Breast epithelium (tissue), 4 donors: ENCODE measurements around the gene MPZL2. TPM values are rescaled to one million over a fixed set of nuclear protein-coding genes. Genes with fewer than 3 reads are reported as not detected.

Experiments
- DNase-seq, 2 donors: peaks; one replicate each; pipeline ENCODE4 v3.0.0-alpha.2; 2019; ENCODE audit warnings: low spot score in 2 of 2
- H3K27ac ChIP-seq, 2 donors: fragments of 200-600 bp; sonication (generic) in 1 of 2; one replicate each; pipeline ENCODE4 v1.5.1; 2016 to 2019; ENCODE audit warnings: mild to moderate bottlenecking in 1 of 2
- H3K27me3 ChIP-seq, 2 donors: fragments of 200-600 bp; sonication (generic) in 1 of 2; one replicate each; pipeline versions ENCODE4 v1.5.1 to v1.6.0; 2017 to 2019; ENCODE audit warnings: control low read depth in 1 of 2, mild to moderate bottlenecking in 1 of 2
- H3K36me3 ChIP-seq: fragments of 200-600 bp; one replicate; pipeline ENCODE4 v1.5.1; 2019
- H3K4me1 ChIP-seq, 2 donors: fragments of 200-600 bp; sonication (generic); one replicate each; pipeline ENCODE4 v1.5.1; 2016 to 2019; ENCODE audit warnings: control low read depth in 1 of 2
- H3K4me3 ChIP-seq, 3 donors: fragments of 200-600 bp; sonication (generic); 1 replicate in 2 of 3; 2 replicates in 1 of 3; pipeline ENCODE4 v1.5.1; 2016 to 2019; ENCODE audit warnings: mild to moderate bottlenecking in 3 of 3, moderate library complexity in 2 of 3
- H3K9me3 ChIP-seq, 2 donors: fragments of 200-600 bp; sonication (generic) in 1 of 2; one replicate each; pipeline ENCODE4 v1.5.1; 2016 to 2019; ENCODE audit warnings: control low read depth in 1 of 2
- POLR2A ChIP-seq: fragments of 450-650 bp; IDR thresholded peaks from one replicate; pipeline ENCODE4 v1.6.1; 2016; ENCODE audit warnings: antibody characterized with exemption, mild to moderate bottlenecking, moderate library complexity
- POLR2AphosphoS5 ChIP-seq, 3 donors: sonication (generic); formaldehyde crosslinking; IDR thresholded peaks; one replicate each; pipeline ENCODE4 v1.6.1; 2017; ENCODE audit warnings: antibody characterized with exemption in 3 of 3
- intact Hi-C: fragments of 100-400 bp; cut with DNase I; formaldehyde crosslinking; loops from one replicate; pipeline ENCODE4 v1.15.1; 2023; ENCODE audit warnings: low total_unique reads
- total RNA-seq, 3 donors: library from RNA; depleted of rRNA; stranded (reverse); fragments of >200 nt; gene quantifications; one replicate each; pipeline ENCODE4 v1.1.0, GENCODE V29; 2016
- TF ChIP-seq, protein P1 (sequence below), 3 donors: fragments of 450-650 bp; IDR thresholded peaks; one replicate each; pipeline ENCODE4 v1.5.1; 2016 to 2017; ENCODE audit warnings: antibody characterized with exemption in 3 of 3, mild to moderate bottlenecking in 3 of 3, moderate library complexity in 3 of 3

Gene MPZL2
- 10 to 100 TPM in 2 of 3 donors, 1 to 10 TPM in 1; 4.6 to 73.1 (median 70.7) TPM for total RNA-seq

DNA sequence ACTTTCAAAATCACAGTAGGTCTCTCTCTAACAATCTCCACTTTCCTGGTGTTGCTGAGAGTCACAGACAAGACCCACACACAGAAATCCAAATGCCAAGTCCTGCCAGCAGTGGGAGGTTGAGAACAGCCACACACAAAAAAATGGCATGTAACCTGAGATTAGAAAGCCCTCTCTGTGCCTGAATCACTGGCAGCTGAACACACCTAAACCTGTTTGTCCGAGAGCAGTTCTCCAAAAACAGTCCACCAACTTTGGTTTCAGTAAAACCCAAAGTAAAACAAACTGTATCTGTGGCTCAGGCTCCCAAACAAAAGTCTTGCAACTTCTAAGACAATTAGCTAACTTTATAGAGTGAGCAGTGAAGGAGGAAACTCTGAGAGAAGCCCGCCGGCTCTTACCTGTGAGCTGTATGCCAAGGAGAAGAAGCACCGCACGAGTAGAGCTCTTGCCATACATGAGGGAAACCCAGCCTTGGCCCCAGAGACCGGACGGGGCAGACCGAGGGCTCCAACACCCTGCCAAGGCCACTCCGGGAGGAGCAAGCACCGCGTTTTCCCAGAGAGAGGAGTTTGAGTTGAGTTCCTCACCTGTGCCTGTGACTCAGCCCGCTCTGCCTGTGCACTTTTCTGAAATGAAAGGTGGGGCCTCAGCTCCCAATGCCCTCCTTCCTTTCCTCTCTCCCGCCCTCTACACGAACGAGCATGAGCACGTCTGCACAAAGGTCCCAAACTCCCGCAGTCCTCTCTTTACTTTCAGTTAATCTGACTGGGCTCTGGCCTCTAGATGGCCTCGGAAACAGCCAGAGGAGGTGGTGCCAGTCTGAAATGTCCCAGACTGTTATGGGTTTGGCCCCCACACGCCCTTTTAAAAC lies at the start of gene MPZL2:
Gene MPZL2 (minus strand): TSS at position 603 of the 874 bp plus-strand sequence. CDS start 144 bp downstream, at position 459.
- peaks cover 6% of the 10 kb centered on the region in 2 donors for H3K4me1 ChIP-seq
- H3K4me3 ChIP-seq: peak within 1 kb of the TSS; percentile 33 to 70 (median 51)
- H3K27ac ChIP-seq: peak within 1 kb of the TSS; percentile 89 to 93
- no peaks in the 10 kb centered on the region for H3K36me3 ChIP-seq
- no peaks in the 10 kb centered on the region for H3K9me3 ChIP-seq
- peak; percentile 66 to 82 for DNase-seq
- intact Hi-C loops: no loop called here
- no peaks in the 10 kb centered on the region for H3K27me3 ChIP-seq
- TF ChIP-seq POLR2AphosphoS5 (IDR thresholded peaks at IDR 0.05) (peak in 1 of 3 donors; percentile 45), POLR2A (peak; percentile 45)
- TF ChIP-seq, protein P1, sequence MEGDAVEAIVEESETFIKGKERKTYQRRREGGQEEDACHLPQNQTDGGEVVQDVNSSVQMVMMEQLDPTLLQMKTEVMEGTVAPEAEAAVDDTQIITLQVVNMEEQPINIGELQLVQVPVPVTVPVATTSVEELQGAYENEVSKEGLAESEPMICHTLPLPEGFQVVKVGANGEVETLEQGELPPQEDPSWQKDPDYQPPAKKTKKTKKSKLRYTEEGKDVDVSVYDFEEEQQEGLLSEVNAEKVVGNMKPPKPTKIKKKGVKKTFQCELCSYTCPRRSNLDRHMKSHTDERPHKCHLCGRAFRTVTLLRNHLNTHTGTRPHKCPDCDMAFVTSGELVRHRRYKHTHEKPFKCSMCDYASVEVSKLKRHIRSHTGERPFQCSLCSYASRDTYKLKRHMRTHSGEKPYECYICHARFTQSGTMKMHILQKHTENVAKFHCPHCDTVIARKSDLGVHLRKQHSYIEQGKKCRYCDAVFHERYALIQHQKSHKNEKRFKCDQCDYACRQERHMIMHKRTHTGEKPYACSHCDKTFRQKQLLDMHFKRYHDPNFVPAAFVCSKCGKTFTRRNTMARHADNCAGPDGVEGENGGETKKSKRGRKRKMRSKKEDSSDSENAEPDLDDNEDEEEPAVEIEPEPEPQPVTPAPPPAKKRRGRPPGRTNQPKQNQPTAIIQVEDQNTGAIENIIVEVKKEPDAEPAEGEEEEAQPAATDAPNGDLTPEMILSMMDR (IDR thresholded peaks at IDR 0.05): no peak

DNA sequence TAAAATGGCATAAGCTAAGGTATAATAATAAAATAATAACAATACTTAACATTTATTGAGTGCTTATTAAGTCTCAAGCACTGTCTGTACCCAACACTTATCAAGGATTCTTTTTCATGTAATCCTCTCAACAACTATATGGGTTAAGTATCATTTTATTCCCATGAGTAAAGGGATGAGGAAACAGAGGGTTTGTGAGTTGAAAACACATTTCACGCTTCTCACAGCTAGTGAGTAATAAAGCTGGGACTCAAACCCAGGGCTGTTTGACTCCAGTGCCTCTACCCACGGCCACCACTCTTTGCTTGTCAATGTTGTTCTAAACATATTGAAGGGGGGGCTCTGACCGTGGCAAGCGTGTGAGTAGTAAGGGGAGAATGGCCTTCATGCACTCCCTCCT lies 49.1 kb upstream of the MPZL2 start:
- Histone ChIP-seq H3K27me3 (peaks cover 0 to 3% of the 10 kb centered on the region in 2 donors), H3K36me3 (no peaks in the 10 kb centered on the region), H3K27ac (no peak overlapping the region), H3K4me3 (no peak overlapping the region), H3K4me1 (no peaks in the 10 kb centered on the region), H3K9me3 (no peaks in the 10 kb centered on the region)
- intact Hi-C loops: no loop called here
- TF ChIP-seq POLR2AphosphoS5 (IDR thresholded peaks at IDR 0.05) (no peak), POLR2A (no peak)
- TF ChIP-seq, protein P1 (IDR thresholded peaks at IDR 0.05): no peak
- DNase-seq: no peak

DNA sequence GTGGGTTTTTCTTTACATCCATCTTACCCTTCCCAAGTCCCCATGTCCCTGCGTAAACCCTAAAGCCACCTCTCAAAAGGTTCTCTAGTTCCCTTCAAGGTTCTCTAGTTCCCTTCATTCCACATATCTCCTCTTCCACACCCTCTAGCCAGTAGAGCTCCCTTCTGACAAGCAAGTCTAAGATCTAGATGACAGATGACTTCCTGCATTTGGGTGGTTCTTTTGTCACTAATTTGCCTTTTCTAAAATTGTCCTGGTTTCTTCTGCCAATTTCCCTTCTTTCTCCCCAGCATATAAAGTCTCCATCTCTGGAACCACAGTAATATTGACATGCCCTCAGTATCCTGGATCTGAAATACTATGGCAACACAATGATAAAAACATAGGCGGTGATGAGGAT lies 48.2 kb upstream of the MPZL2 start:
- intact Hi-C loops: no loop called here
- H3K27ac ChIP-seq: no peak overlapping the region
- TF ChIP-seq, protein P1 (IDR thresholded peaks at IDR 0.05): no peak
- no peak for TF ChIP-seq POLR2A
- TF ChIP-seq POLR2AphosphoS5 (IDR thresholded peaks at IDR 0.05): no peak
- H3K4me1 ChIP-seq: no peaks in the 10 kb centered on the region
- H3K27me3 ChIP-seq: peaks cover 0 to 3% of the 10 kb centered on the region in 2 donors
- no peak for DNase-seq
- no peaks in the 10 kb centered on the region for H3K36me3 ChIP-seq
- H3K9me3 ChIP-seq: no peaks in the 10 kb centered on the region
- no peak overlapping the region for H3K4me3 ChIP-seq

DNA sequence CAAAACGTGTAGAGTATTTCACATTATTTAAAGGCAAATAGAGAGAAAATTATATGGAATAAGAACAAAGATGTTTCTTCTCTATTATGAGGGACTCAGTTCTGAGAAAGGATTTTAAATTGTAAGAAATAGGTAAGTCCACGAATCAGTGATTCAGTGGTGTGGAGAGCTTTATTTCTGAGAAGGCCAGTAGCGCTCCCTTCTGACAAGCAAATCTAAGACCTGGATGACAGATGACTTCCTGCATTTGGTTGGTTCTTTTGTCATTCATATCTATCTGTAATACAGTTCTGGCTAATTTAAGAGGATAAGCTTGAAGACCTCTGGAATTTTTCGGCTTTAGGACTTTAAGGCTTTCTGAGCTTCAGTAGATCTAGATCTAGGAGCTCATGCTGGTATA lies 47.4 kb upstream of the MPZL2 start:
- H3K27me3 ChIP-seq: peaks cover 0 to 3% of the 10 kb centered on the region in 2 donors
- H3K36me3 ChIP-seq: no peaks in the 10 kb centered on the region
- TF ChIP-seq, protein P1 (IDR thresholded peaks at IDR 0.05): no peak
- no peak for TF ChIP-seq POLR2A
- no peak for TF ChIP-seq POLR2AphosphoS5 (IDR thresholded peaks at IDR 0.05)
- no peaks in the 10 kb centered on the region for H3K9me3 ChIP-seq
- no peaks in the 10 kb centered on the region for H3K4me1 ChIP-seq
- H3K27ac ChIP-seq: no peak overlapping the region
- H3K4me3 ChIP-seq: no peak overlapping the region
- intact Hi-C loops: no loop called here
- no peak for DNase-seq

DNA sequence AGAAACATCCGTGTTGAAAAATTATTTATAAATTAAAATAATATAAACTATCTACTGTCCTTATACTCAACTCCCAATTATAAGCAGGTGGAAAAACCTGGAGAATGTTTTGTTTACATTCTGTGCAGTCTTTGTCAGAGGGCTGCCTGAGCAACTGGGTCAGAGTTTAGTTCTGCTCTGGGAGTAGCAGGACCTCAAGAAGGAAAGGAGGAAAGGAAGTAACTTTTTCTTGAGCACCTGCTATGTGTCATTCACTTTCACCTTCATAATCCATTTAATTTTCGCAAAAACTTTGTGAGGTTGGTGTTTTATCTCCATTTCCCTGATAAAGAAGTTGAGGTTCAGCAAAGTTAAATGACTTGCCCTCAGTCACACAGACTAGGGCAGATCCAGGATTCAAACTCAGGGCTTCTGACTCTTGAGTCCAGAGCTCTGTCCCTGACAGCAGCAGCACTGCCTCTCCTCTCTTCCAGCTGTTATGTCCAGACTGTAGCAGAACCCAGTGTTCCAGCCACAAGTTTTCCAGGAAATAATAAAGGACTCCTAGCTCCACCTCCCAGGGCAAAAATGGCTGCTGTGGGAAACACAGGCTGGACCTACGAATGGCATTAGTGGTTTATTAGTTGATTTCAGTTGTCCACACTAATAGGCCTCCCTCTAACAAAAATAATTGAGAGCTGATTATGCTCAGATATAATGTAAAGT lies 46.8 kb upstream of the MPZL2 start:
- H3K36me3 ChIP-seq: no peaks in the 10 kb centered on the region
- H3K27me3 ChIP-seq: peaks cover 0 to 3% of the 10 kb centered on the region in 2 donors
- H3K4me1 ChIP-seq: no peaks in the 10 kb centered on the region
- H3K9me3 ChIP-seq: no peaks in the 10 kb centered on the region
- no peak overlapping the region for H3K27ac ChIP-seq
- TF ChIP-seq, protein P1 (IDR thresholded peaks at IDR 0.05): no peak
- TF ChIP-seq POLR2AphosphoS5 (IDR thresholded peaks at IDR 0.05) (no peak), POLR2A (no peak)
- no peak for DNase-seq
- no peak overlapping the region for H3K4me3 ChIP-seq
- intact Hi-C loops: no loop called here
